HFFc6 (cell line): ENCODE results near the gene TBCCD1. TPM values are rescaled to one million over a fixed set of nuclear protein-coding genes. Genes with fewer than 3 reads are reported as not detected.
"Not testable (repeated sequence)": the region's sequence is repeated elsewhere in the genome, so short reads cannot be mapped to it uniquely, and the experiment has no call there.

Experiments
- DNase-seq: peaks from one replicate; pipeline ENCODE4 v3.0.0-alpha.2; 2018
- H3K27ac Mint-ChIP-seq: 2 replicates; pipeline ENCODE4 v1.8.0; 2020; ENCODE audit warnings: mild to moderate bottlenecking, mixed read lengths
- H3K27me3 Mint-ChIP-seq: 2 replicates; pipeline ENCODE4 v1.8.0; 2021; ENCODE audit warnings: mild to moderate bottlenecking, moderate library complexity, mixed read lengths; ENCODE audit not compliant: insufficient read depth
- H3K36me3 Mint-ChIP-seq: 2 replicates; pipeline ENCODE4 v1.8.0; 2021; ENCODE audit warnings: low read depth, mixed read lengths
- H3K4me1 Mint-ChIP-seq: 2 replicates; pipeline ENCODE4 v1.8.0; 2020; ENCODE audit warnings: low read depth, mixed read lengths
- H3K4me3 Mint-ChIP-seq: 2 replicates; pipeline ENCODE4 v1.8.0; 2020; ENCODE audit warnings: mild to moderate bottlenecking, moderate library complexity, mixed read lengths
- H3K9me3 Mint-ChIP-seq: 2 replicates; pipeline ENCODE4 v1.8.0; 2020; ENCODE audit warnings: mild to moderate bottlenecking, mixed read lengths
- CTCF ChIP-seq: fragments of 200-600 bp; sonication (generic); IDR thresholded peaks from 2 replicates; pipeline ENCODE4 v1.5.0; 2021; ENCODE audit warnings: antibody characterized with exemption, mild to moderate bottlenecking
- total RNA-seq, 6 experiments: library from RNA; stranded (reverse); fragmentation: NEBNext Ultra II Directional; extraction: Animal tissue kit (Norgen Biotek cat#: 25700); gene quantifications; 2 replicates in 1 of 6; 3 replicates in 5 of 6; pipeline ENCODE4 v1.2.3, GENCODE V29; 2021

TBCCD1 gene
- total RNA-seq, 6 experiments from 2014 or later = 4.8 to 8.0 (median 6.0) TPM

- Mint-ChIP-seq H3K4me1 (peaks cover 22% of the 10 kb centered on the region), H3K36me3 (peaks cover 12% of the 10 kb centered on the region), H3K27ac (no peak overlapping the region), H3K9me3 (no peaks in the 10 kb centered on the region), H3K27me3 (peaks cover 3% of the 10 kb centered on the region), H3K4me3 (no peak overlapping the region)
- no peak for DNase-seq
- no peak for TF ChIP-seq CTCF
Measured at GRCh38 chr3:186588632-186589031, 21.5 kb upstream of the TBCCD1 start.

GRCh38 chr3:186587183-186587582 is 20.0 kb upstream of the TBCCD1 start:
- no peak for DNase-seq
- Mint-ChIP-seq H3K9me3 (no peaks in the 10 kb centered on the region), H3K27me3 (no peaks in the 10 kb centered on the region; the same call in 1 of the 2 replicates), H3K27ac (no peak overlapping the region), H3K4me1 (peaks cover 28% of the 10 kb centered on the region), H3K4me3 (no peak overlapping the region), H3K36me3 (peaks cover 17% of the 10 kb centered on the region)
- no peak for TF ChIP-seq CTCF

- DNase-seq, H3K27ac Mint-ChIP-seq, H3K9me3 Mint-ChIP-seq, H3K27me3 Mint-ChIP-seq, H3K4me3 Mint-ChIP-seq: not testable (repeated sequence)
- peaks cover 25% of the 10 kb centered on the region for H3K36me3 Mint-ChIP-seq
- peaks cover 28% of the 10 kb centered on the region for H3K4me1 Mint-ChIP-seq
Measured at GRCh38 chr3:186586245-186586644, 19.1 kb upstream of the TBCCD1 start.

- no peak for TF ChIP-seq CTCF
- H3K36me3 Mint-ChIP-seq = peaks cover 33% of the 10 kb centered on the region
Measured at GRCh38 chr3:186583831-186584230, 16.7 kb upstream of the TBCCD1 start.

GRCh38 chr3:186582541-186582940 is 15.4 kb upstream of the TBCCD1 start:
- peaks cover 12% of the 10 kb centered on the region for H3K4me1 Mint-ChIP-seq
- TF ChIP-seq CTCF = no peak
- no peak overlapping the region for H3K4me3 Mint-ChIP-seq

More at GRCh38 chr3:186583831-186584230, 16.7 kb upstream of the TBCCD1 start:
- no peak for DNase-seq
- H3K4me3 Mint-ChIP-seq = no peak overlapping the region
- H3K27ac Mint-ChIP-seq = no peak overlapping the region
- no peaks in the 10 kb centered on the region; the same call in 1 of the 2 replicates for H3K27me3 Mint-ChIP-seq
- H3K4me1 Mint-ChIP-seq = peaks cover 18% of the 10 kb centered on the region
- no peaks in the 10 kb centered on the region for H3K9me3 Mint-ChIP-seq

GRCh38 chr3:186580785-186581184 is 13.6 kb upstream of the TBCCD1 start:
- H3K4me3 Mint-ChIP-seq = no peak overlapping the region
- no peak for DNase-seq
- no peak overlapping the region for H3K27ac Mint-ChIP-seq
- peaks cover 12% of the 10 kb centered on the region for H3K4me1 Mint-ChIP-seq
- H3K9me3 Mint-ChIP-seq = no peaks in the 10 kb centered on the region
- no peak for TF ChIP-seq CTCF
- no peaks in the 10 kb centered on the region; the same call in 1 of the 2 replicates for H3K27me3 Mint-ChIP-seq
- peaks cover 40% of the 10 kb centered on the region for H3K36me3 Mint-ChIP-seq

More at GRCh38 chr3:186582541-186582940, 15.4 kb upstream of the TBCCD1 start:
- Mint-ChIP-seq H3K9me3 (no peaks in the 10 kb centered on the region), H3K36me3 (peaks cover 38% of the 10 kb centered on the region), H3K27me3 (no peaks in the 10 kb centered on the region; the same call in 1 of the 2 replicates), H3K27ac (no peak overlapping the region)
- DNase-seq = no peak
